Stimulated activated CD4-positive, alpha-beta T cell treated with anti-CD3 and anti-CD28 coated beads, Interleukin-4, amount 100 ng/mL, for 1 hour (primary cell): ENCODE results near the gene LAX1.
A peak's percentile ranks its signal among the peaks of the same experiment; 100 is the strongest.
"Not testable (repeated sequence)": the region's sequence is repeated elsewhere in the genome, so short reads cannot be mapped to it uniquely, and the experiment has no call there.

ENCODE experiments used
- DNase-seq: peaks from one replicate; pipeline ENCODE4 v3.0.0-alpha.2; 2020

Gene LAX1

DNA sequence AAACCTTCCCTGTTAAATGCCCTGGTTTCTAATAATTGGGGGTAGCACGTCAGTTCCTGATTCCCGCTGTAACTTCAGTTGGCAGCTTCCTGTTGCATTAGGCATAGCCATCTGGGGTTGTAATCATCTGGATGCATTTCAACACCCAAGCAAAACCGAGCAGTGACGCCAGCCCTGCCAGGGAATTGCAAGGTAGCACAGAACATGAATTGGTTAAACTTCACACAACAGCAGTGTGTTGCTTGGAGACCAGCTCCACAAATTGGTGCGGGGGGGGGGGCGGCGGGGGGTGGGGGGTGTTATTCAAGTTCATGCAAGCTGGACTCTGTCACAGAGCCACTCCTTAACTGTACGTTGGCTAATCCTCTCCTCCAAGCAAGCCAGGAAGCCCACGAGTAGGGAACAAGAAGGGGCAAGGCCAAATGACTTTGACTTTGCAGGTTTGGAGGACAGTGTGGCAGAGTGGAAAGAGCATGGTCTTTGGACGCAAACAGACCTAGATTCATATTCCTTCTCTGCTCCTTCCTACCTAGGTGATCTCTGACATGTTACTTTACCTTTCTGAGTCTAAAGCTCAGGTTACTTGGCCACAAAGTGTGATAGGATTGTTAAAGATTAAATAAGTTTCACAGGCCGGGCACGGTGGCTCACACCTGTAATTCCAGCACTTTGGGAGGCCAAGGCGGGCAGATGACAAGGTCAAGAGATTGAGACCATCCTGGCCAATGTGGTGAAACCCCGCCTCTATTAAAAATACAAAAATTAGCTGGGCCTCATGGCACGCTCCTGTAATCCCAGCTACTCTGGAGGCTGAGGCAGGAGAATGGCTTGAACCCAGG is 4.7 kb downstream of the LAX1 start:
- no peak for DNase-seq

DNA sequence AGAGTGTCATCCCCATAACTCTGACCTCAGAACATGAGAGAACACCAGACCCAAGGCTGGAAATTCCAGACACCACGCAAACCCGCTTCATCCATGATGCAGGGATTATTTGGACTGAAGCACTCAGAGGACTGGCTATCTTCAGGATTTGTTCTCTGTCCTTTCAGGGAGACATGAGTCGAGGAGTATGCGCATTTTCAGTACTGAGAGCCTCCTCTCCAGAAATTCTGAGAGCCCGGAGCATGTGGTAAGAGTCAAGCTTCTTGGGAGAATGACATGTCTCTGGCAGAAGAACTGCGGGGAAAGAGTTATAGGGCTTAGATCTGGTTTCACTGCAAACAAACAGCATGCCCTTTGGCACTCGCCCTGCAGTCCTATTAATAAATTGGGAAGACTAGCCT is 6.9 kb downstream of the LAX1 start:
- DNase-seq = no peak

DNA sequence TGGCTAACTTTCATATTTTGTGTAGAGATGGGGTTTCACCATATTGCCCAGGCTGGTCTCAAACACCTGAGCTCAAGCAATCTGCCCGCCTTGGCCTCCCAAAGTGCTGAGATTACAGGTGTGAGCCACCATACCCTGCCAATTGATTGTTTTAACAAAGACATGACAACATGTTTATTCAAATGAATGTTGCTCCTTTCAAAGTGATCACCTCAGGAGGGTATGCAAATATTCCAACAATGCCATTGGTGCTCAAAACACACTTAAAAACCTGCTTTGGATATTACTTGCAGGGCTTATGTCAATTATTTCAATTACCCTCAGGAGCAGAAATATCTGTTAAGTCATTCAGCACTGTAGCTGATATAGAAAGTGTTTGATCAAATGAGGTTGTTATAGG is 7.9 kb downstream of the LAX1 start:
- no peak for DNase-seq

- DNase-seq = no peak
These were observed 11.7 kb downstream of the LAX1 start for GRCh38 chr1:203776636-203777035.

GRCh38 chr1:203777596-203777995 is 12.6 kb downstream of the LAX1 start:
- no peak for DNase-seq

GRCh38 chr1:203778146-203778545 is 13.2 kb downstream of the LAX1 start:
- no peak for DNase-seq

GRCh38 chr1:203778789-203779188 is 13.8 kb downstream of the LAX1 start:
- DNase-seq = no peak

DNA sequence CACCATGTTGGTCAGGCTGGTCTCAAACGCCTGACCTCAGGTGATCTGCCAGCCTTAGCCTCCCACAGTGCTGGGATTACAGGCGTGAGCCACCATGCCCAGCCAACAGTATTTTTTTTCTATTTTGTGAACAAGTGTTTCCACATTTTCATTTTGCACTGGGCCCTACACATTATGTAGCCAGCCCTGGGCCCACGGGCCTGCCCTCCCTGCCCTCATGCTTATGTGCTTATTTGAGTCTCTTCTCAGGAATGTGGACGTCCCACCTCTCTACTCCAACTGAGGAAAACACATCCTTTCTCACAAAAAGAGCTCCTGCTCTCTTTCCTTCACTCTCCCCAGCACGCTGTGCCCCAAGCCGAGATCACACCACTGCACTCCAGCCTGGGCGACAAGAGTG is 17.0 kb downstream of the LAX1 start:
- DNase-seq = no peak

DNA sequence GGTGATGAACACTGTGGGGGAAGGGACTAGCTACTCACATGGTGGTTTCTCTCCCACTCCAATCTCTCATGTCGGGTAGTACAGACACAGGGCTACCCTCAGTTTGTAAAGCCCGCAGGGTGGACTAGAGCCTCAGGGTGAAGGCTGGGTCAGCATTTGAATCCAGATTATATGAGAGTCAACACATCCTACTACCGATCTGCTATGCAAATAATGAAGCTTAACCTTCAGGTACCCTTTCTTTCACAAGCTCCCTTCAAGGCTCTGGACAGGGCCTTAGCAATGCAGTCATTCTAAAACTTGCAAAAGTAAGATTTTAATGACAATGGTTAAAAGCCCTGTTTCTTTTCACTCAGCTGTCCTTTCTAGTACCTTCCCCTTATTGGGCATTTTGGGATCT is 25.0 kb downstream of the LAX1 start:
- DNase-seq = no peak

- DNase-seq = no peak
These were observed 26.5 kb downstream of the LAX1 start for GRCh38 chr1:203791498-203791897.

- no peak for DNase-seq
These were observed 27.5 kb downstream of the LAX1 start for GRCh38 chr1:203792486-203792885.

GRCh38 chr1:203793561-203793960 is 28.6 kb downstream of the LAX1 start:
- DNase-seq = not testable (repeated sequence)

- no peak for DNase-seq
These were observed 29.9 kb downstream of the LAX1 start for GRCh38 chr1:203794764-203795440.

DNA sequence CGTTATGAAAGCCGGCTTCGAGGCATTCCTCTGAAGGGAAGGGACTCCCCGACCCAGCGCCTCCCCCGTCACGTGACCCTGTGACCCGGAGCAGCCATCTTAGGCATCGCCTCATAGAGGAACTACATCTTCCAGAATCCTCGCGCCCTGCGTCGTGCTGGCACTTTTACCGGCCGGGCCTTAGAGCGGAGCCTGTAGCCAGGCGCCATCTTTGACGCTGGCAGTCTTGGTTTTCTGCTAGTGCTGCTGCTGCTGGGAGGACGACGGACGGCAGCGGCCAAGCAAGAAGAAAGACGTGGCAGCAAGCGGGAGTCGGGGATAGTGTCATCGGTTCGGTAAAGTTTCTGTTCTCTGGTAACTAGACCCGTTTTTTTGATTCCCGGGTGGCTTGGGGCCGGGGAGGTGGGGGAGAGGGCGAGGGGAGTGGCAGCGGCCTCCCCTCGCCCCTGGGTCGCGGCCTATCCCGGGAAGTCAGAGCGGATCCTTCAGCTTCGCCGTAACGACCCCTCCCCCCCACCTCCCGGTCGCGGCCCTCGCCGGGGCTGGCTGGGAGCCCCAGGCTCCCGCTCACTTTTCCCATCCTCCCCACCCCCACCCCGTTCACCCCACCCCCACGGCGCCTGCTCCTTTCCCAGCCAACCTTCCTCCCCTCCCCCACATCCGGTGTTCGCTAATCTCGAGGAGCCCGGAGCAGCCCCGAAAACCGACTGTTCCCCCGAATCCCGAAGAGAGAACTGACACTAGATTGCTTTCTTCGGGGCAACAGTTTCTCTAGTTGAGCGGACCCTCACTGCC is 30.7 kb downstream of the LAX1 start, which contains the start of the genes ZBED6 and ZC3H11A:
Gene ZBED6 (plus strand): TSS at position 183 of the 795 bp plus-strand sequence. CDS start 1,900 bp downstream, outside the sequence.
Gene ZC3H11A (plus strand): TSS at position 183 of the 795 bp plus-strand sequence. CDS start 21,448 bp downstream, outside the sequence.
- DNase-seq = peak; percentile 98

DNA sequence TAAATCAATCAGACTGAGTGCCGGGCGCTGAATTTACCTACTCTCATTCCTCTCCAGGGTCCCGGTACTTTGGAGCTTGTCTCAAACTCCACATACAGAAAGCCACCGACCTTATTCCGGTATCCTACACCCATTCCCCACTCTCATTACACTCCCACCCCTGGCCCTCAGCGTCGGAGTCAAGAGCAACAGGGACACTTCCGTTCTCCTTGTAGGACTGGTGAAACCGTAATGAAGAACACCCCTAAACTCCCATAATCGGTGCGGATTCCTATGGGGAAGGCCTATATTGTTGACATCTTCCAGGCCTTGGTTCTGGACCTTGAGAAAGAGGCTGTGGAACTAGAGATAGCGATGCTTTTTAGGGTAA is 31.2 kb downstream of the LAX1 start:
- DNase-seq = peak; percentile 24

- no peak for DNase-seq
These were observed 32.2 kb downstream of the LAX1 start for GRCh38 chr1:203797216-203797615.

- no peak for DNase-seq
These were observed 33.1 kb downstream of the LAX1 start for GRCh38 chr1:203797948-203798655.

- DNase-seq = no peak
These were observed 34.2 kb downstream of the LAX1 start for GRCh38 chr1:203799157-203799556.

GRCh38 chr1:203799971-203800370 is 35.0 kb downstream of the LAX1 start:
- no peak for DNase-seq

DNA sequence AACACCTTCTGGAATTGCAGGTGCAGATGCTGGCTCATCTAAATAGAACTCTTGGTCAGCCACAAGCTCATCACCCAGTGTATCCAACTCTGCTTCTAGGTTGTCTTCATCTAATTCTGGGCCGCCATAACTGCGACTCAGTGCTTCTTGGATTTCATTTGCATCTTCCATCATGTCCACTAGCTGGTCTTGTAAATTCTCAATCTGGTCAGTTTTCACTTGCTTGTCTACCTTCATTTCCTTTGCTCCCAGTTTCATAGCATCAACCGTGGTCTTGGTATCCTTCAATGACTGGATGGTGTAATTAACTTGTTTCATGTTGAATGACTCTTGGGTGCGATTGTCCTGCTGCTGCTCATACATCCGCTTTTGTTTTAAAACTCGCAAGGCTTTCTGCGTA is 40.7 kb downstream of the LAX1 start:
- no peak for DNase-seq

DNA sequence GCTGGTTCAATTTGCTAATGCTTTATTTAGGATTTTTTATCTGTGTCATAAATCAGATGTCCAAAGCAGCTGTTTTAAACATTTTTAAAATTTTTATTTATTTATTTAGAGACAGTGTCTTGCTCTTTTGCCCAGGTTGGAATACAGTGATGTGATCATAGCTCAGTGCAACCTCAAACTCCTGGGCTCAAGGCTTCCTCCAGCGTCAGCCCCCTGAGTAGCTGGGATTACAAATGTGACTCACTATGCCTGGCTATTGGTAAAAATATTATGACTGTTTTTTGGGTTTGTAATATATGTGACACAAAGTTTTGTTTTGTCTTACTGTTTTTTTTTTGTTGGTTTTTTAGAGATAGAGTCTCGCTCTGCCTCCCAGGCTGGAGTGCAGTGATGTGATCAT is 42.2 kb downstream of the LAX1 start:
- DNase-seq = no peak

DNA sequence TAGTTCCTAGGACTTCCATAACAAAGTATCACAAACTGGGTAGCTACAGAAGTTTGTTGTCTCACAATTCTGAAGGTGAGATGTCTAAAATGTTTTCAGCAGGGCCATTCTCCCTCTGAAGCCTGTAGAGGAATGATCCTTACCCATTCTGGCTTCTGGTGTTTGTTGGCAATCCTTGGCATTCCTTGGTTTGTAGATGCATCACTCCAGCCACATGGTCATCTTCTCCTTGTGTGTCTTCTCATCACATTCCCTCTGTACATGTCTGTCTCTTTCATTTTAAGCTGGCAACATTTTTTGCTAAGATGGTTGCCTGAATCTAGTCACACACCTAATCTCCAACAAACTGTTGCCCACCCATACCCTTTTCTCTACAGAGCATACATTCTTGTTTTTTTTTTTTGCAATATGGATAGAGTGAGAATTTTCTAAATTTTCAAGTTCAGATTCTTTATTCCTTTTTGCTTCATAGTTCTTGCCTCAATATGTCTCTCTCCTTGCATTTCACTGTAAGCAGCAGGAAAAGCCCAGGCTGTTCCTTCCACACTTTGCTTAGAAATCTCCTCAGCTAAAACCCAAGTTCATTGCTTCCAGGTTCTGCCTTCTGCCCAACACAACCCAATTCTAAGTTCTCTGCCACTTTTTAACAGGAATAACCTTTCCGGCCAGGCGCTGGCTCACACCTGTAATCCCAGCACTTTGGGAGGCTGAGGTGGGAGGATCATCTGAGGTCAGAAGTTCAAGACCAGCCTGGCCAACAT is 48.8 kb downstream of the LAX1 start:
- no peak for DNase-seq
